NCI-H1105 (cell line): Measurements from ENCODE around the gene QSOX1.

Source experiments
- DNase-seq: peaks from one replicate; lab custom pipeline; 2025; lab: John Stamatoyannopoulos, UW

QSOX1 gene

GRCh38 chr1:180169640-180170195 lies 15.0 kb downstream of the QSOX1 start:
- no peak for DNase-seq

- DNase-seq = no peak
Observed at GRCh38 chr1:180170546-180171151, 16.0 kb downstream of the QSOX1 start.

GRCh38 chr1:180171691-180172090 lies 17.0 kb downstream of the QSOX1 start:
- no peak for DNase-seq

GRCh38 chr1:180173451-180173850 lies 18.8 kb downstream of the QSOX1 start:
- no peak for DNase-seq

GRCh38 chr1:180173952-180174351 lies 19.3 kb downstream of the QSOX1 start:
- DNase-seq = no peak

GRCh38 chr1:180175291-180175690 lies 20.6 kb downstream of the QSOX1 start:
- no peak for DNase-seq

- no peak for DNase-seq
Observed at GRCh38 chr1:180175806-180176205, 21.1 kb downstream of the QSOX1 start.

- DNase-seq = no peak
Observed at GRCh38 chr1:180176965-180177364, 22.3 kb downstream of the QSOX1 start.

GRCh38 chr1:180177931-180178330 lies 23.3 kb downstream of the QSOX1 start:
- DNase-seq = no peak

- peak; percentile 19 for DNase-seq
Observed at GRCh38 chr1:180178511-180179161, 24.0 kb downstream of the QSOX1 start.

- no peak for DNase-seq
Observed at GRCh38 chr1:180179162-180179957, 24.7 kb downstream of the QSOX1 start.

GRCh38 chr1:180181048-180181447 lies 26.4 kb downstream of the QSOX1 start:
- peak; percentile 7 for DNase-seq

GRCh38 chr1:180181996-180182642 lies 27.4 kb downstream of the QSOX1 start:
- DNase-seq = no peak

- no peak for DNase-seq
Observed at GRCh38 chr1:180182643-180183311, 28.1 kb downstream of the QSOX1 start.

- DNase-seq = no peak
Observed at GRCh38 chr1:180183426-180183825, 28.8 kb downstream of the QSOX1 start.

GRCh38 chr1:180184041-180184440 lies 29.4 kb downstream of the QSOX1 start:
- DNase-seq = no peak

GRCh38 chr1:180185281-180185680 lies 30.6 kb downstream of the QSOX1 start:
- no peak for DNase-seq

- DNase-seq = no peak
Observed at GRCh38 chr1:180185971-180186645, 31.4 kb downstream of the QSOX1 start.

GRCh38 chr1:180186831-180187230 lies 32.2 kb downstream of the QSOX1 start:
- no peak for DNase-seq

GRCh38 chr1:180187626-180188025 lies 33.0 kb downstream of the QSOX1 start:
- DNase-seq = no peak

- DNase-seq = peak; percentile 66
Observed at GRCh38 chr1:180188091-180188506, 33.4 kb downstream of the QSOX1 start.
